GM21825 (cell line): ENCODE data around the gene HEPHL1.
"Not testable (repeated sequence)": the region's sequence is repeated elsewhere in the genome, so short reads cannot be mapped to it uniquely, and the experiment has no call there.

Source experiments
- ATAC-seq: cut with Tn5 transposase; IDR thresholded peaks from one replicate; pipeline ENCODE4 v1.9.1; 2021; ENCODE audit warnings: mild to moderate bottlenecking, moderate library complexity; ENCODE audit not compliant: unreplicated experiment

The HEPHL1 gene, protein sequence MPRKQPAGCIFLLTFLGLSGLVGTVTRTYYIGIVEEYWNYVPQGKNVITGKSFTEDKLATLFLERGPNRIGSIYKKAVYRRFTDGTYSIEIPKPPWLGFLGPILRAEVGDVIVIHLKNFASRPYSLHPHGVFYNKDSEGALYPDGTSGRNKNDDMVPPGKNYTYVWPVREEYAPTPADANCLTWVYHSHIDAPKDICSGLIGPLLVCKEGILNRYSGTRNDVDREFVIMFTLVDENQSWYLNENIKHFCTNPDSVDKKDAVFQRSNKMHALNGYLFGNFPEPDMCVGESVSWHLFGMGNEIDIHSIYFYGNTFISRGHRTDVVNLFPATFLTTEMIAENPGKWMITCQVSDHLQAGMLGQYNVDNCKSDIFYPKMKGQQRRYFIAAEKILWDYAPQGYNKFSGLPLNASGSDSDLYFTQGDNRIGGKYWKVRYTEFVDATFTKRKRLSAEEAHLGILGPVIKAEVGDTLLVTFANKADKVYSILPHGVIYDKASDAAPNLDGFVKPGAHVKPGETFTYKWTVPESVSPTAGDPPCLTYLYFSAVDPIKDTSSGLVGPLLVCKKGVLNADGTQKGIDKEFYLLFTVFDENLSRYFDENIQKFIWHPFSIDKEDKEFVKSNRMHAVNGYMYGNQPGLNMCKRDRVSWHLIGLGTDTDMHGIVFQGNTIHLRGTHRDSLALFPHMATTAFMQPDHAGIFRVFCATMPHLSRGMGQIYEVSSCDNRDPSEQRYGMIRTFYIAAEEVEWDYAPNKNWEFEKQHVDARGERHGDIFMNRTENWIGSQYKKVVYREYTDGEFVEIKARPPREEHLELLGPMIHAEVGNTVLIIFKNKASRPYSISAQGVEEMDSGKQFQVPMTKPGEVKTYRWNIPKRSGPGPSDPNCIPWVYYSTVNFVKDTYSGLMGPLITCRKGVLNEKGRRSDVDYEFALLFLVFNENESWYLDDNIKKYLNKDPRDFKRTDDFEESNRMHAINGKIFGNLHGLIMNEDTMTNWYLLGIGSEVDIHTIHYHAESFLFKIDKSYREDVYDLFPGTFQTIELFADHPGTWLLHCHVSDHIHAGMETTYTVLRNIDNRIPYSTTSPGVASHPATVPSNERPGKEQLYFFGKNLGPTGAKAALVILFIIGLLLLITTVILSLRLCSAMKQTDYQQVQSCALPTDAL

DNA sequence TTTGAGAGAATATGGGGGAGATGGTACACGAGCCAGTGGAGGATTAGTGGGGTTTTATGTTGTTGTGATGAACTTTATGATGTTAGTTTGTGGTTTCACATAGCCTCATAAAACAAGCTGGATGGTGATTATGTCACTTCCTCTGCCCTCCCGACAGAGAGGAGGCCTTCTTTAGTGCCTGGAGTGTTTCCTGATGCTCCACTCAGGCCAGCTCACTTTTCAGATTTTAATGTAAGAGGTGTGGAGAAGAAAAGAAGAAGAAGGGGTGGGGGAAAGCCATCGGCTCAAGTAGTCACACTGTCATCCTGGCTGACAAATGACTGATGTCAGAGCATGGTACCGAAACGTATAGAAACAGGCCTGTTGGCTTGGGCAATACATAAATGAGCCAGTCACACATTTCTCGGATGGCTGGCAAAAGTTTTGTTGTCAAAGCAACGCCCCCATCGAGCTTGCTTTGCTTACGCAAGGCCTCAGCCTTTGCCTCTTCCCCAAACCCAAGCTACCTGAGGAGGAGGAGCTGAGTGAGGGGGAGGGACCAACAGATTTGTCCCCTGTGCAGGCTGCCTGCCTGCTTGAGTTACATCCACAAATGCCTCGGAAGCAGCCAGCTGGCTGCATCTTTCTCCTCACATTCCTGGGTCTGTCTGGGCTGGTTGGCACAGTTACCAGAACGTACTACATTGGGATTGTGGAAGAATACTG, at the start of gene HEPHL1:
TSS of gene HEPHL1 (plus strand) at position 578 of the 705 bp plus-strand sequence. CDS start at position 593, 15 bp downstream.
- no peak for ATAC-seq

DNA sequence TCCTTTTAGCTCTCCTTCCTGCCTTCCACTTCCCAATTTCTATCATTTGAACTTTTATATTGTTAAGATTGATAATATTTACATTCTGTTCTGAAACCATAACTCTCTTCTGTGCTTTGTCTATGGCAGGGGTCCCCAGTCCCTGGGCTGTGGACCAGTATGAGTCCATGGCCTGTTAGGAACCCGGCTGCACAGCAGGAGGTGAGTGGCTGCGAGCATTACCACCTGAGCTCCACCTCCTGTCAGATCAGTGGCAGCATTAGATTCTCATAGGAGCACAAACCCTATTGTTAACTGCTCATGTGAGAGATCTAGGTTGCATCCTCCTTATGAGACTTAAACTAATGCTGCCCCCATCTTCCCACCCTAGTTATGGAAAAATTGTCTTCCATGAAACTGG, 48.4 kb upstream of the HEPHL1 start:
- no peak for ATAC-seq

DNA sequence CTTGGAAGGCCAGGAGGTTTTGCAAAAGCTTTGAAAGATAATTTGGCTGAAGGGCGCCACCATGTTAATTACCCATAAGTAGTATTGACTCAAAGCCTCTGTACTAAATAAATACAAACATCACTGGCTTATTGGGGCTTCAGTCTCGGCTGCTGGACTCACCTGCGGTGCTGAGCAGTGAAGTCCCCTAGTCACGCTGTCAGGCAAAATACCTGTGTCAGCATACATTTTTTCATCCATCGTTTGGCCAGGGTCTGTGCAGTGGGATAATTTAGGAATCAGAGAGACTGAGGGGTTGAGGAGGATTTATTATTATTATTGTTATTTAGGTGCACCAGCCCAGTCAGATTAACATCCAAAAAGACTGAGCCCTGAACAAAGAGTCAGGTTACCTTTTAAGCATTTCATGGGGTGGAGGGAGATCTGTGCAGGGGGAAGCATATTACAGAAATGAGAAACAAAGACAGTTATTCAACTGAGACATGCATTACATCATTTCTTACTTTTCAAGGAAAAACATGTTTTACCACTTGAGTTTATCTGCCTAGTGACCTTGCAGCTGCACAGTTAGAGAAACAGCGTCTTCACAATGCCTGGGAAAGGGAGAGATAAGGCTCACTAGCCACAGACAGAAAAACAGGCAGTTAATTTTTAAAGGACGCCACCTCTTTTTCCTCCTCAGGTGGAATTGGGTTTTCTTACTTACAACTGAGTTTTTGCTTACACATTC, 47.7 kb upstream of the HEPHL1 start:
- ATAC-seq, result not testable (repeated sequence)

DNA sequence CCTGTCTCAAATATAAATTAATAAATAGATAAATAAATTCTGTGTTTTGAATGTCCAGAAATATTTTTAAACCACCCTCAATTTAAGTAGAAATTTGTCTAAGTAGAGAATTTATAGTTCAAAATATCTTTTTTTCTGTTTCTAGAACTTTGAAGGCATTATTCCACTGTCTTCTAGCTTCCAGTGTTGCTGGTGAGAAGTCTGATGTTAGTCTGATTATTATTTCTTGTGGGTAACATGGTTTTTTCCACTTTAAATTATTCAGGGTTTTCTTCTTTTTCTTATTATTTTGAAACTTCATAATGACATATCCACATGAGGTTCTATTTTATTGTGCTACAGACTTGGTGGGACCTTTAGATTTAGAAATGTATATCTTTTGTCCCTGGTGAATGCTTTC, 46.4 kb upstream of the HEPHL1 start:
- no peak for ATAC-seq

DNA sequence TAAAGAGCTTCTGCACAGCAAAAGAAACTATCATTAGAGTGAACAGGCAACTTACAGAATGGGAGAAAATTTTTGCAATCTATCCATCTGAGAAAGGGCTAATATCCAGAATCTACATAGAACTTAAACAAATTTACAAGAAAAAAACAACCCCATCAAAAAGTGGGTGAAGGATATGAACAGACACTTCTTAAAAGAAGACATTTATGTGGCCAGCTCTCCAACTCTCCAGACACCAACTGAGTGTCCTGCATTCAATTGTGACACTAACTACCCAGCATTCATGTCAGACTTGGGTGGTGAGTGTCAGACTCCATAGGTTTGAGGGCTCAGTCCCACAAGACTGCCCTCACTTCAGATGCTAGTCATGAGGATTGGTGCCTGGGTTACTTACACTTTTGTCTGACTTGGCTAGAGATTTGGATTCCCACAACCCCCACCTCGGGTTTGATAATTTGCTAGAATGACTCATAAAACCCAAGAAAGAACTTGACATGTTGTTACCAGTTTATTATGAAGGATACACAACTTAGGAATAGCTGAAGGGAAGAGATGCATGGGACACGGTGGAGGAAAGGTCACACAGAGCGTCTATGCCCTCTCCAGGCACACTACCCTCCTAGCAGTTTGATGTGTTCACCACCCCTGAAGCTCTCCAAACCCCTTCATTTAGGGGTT, 44.4 kb upstream of the HEPHL1 start:
- not testable (repeated sequence) for ATAC-seq

DNA sequence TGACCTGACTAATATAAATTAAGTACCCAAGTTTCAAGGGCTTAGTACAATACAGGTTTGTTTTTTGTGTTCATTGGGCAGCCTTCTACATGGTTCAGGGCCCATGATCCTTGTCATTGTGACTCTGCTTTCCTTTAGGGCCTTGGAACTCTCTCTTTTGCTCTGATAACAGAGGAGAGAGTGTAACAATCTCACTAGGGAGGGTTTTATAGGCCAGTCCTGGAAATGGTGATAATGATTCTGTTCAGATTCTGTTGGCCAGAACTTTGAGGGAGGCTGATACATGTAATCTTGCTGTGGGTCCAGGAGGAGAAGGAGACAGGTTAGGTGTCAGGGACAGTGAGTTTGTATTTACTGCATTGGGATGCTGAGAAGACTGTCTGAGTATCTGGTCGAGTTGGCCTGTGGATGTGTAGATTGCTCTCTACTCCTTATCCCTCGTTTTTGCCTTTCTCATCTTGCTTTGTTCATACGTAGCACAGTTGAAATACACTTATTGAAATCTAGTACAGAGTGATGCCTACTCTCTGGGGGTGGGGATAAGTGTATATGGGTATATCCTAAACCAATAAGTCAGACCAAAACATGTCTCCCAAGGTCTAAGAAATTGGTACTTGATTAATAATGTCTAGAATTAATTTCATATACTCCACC, 37.5 kb upstream of the HEPHL1 start:
- no peak for ATAC-seq

DNA sequence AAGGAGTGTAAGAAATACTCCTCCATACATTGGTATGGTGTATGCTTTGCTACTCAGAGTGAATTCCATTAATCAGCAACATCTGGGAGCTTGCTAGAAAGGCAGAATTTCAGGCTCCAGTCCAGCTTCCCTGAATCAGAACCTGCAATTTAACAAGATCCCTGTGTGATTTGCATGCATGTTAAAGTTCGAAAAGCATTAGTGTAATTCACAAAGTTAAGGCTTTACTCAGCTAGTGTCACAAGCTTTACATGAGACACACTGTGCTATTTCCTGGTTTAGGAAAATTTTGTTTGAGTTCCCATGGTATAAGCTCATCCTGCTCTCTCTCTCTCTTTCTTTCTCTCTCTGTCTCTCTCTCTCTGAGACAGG, 37.0 kb upstream of the HEPHL1 start:
- no peak for ATAC-seq

DNA sequence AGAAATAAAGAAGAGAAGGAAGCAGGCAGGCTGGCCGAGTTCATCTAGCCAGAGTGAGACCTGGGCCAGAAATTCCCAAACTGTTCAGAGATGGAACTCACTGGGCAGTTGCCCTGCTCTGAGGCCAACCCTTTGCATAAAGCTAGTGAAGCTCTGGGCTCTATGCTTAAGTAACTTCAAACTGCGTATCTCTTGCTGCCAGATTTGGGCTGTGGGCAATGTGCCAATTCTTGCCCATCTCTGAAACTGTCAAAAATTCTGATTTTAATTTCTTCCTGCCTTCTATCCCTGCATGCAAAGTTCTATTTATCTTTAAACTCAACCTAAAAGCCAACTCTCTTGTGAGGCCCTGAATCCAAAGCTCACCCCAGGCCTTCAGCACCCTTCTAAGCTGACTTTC, 36.2 kb upstream of the HEPHL1 start:
- ATAC-seq, result no peak

DNA sequence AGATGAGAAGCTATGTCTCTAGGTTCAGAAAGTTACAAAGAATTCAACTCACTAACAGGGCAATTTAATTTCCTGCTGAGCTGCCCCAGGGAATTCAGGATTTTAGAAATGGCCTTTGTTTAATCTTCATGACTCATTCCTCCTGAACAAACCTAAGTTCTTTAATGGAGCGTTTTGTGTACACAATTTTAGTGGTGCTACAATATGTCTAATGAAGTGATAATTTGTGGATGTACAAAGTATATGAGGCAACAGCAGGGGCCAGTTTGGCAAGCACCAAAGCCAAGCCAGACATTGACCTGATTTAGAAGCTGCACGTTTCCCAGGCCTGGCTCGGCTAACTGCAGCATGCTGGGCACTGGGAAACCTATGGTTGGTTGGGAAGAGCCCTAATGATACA, 34.4 kb upstream of the HEPHL1 start:
- ATAC-seq, result no peak

DNA sequence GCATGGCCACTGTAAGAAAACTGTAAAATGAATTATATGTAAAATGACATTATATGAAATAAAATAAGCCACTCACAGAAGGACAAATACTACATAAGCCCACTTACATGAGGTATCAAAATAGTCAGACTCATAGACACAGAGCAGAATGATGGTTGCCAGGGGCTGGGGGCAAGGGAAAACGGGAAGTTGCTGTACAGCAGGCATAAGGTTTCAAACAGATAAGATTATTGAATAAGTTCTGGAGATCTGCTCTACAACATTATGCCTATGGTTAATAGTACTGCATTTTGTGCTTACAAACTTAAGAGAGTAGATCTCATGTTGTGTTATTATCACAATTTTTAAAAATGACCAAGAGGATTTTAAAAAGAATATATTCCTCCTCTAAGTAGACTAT, 32.7 kb upstream of the HEPHL1 start:
- ATAC-seq, result no peak

DNA sequence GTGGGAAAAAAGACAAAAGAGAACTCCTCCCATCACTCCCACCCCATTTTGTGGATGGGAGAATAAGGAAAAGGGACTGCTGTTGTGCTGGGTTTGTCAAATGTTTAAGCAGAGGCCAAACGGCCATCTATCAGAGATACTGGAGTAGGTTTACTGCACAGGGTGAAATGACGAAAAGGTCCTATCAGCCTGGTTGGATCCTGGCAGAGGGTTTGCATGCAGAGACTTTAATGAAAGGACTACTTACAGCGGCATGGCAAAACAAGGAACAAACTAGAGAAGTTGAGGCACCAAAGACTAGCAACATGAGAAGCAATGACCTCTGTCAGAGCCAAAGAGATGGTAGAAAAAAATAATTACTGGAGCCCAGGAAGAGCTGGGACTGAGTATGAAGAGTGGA, 32.2 kb upstream of the HEPHL1 start:
- no peak for ATAC-seq

DNA sequence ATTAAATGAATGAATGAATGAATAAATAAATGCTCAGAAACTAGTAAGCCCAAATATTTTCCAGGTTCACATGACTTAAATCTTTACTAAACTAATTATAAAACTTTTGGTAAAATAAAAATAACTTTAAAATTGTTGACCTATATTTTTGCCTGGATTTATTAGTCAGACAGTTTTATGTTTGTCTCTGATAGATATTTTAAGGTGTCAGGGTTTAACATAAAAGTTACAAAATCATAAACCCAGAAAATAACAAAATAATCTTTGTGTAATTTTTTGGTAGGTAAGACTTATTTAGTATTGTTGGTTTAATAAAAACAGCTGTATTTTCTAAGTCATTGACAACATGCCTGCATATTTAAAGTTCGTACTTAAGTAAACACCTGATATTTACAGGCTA, 27.4 kb upstream of the HEPHL1 start:
- ATAC-seq, result no peak

DNA sequence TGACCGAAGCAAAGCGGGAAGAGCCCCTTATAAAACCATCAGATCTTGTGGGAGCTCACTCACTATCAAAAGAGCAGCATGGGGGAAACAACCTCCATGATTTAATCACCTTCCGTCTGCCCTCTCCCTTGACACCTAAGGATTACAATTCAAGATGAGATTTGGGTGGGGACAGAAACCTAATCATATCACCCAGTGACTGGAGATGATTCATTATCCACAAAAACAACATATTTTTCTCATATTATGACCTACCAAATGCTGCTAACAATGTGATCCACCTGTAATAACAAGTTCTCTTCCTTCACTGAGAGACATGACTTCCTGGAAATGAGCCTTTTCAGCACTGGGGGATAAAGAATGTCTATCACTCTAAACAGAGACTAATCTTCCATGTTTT, 23.4 kb upstream of the HEPHL1 start:
- ATAC-seq, result no peak

DNA sequence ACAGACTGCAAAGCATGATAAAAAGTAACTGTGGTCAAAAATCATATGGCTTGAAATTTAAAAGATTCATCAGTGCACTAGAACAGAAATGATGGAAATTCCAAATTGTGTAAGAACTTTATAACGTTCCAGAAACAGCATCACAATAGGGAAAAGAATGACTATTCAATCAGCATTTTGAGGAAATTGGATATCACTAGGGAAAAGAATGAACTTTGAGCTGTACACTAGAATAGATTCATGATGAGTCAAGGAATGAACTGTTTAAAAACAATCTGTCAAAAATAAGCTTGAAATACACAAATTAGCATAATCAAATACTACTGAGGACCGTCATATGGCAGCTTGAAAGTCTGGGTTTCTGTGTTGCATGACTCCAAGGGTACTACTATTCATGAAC, 20.5 kb upstream of the HEPHL1 start:
- ATAC-seq, result no peak

DNA sequence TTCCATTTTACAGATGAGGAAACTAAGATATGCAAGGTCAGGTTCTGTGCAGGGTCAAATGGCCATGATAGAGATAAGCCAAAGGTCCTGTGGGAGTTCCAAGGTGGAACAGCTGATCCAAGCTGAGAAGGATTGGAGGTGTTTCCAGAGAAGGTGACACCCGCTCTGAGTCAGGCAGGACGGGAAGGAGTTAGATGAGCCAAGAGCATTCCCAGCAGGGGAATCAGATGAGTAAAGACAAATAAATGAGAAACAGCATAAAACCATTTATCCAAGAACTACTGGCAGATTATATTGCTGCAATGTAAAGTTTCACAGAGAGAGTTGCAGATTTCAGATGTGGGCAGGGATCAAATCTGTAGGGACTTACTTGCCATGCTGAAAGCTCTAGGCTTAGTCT, 18.9 kb upstream of the HEPHL1 start:
- no peak for ATAC-seq

DNA sequence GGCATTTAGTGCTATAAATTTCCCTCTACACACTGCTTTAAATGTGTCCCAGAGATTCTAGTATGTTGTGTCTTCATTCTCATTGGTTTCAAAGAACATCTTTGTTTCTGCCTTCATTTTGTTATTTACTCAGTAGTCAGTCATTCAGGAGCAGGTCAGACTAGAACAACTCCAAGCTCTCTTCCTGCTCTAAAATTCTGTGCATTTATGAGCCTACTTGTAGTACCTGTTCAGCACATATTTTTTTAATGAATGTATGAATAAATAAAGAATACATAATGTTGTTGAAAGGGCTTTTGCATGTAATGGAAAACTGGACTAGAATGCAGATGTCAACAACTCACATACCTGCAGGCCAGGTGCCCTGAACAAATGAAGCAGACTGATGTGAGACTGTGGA, 13.7 kb upstream of the HEPHL1 start:
- ATAC-seq, result no peak

DNA sequence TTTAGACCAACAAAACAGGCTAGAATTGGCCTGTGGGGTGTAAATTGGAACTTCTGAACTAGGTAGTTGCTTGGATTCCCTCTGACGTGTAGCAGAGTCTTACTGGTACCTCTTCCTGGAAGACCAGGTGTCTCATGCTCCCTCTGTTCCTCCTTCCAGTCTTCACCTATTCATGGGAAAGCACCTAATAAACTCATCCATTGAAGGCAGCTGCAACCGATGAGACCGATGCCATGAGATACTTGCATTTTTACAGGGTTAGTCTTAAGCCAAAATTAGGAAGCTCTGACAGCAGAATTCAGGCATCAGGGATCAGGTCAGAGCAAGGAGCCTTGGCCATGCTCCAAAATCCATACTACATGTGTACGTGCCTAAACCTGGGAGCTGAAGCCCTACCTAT, 13.2 kb upstream of the HEPHL1 start:
- ATAC-seq, result no peak

DNA sequence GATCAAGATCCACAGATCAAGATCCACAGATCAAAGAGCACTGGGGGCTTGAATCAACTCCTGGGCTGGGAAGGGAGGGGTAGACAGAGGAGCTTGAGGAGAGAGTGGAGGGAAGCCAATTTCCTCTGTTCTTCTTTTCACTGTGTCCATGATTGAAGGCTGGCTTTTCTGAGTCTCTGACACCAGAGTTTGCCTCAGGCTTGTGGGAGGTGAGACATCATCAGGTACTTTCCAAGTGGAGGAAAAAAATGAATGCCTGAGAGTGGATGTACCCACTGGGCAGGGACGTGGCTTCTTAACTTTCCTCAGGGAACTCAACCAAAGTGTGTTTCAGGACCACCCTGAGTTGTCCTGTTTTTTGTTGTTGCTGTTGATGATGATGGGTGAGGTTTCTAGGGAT, 11.0 kb upstream of the HEPHL1 start:
- no peak for ATAC-seq

DNA sequence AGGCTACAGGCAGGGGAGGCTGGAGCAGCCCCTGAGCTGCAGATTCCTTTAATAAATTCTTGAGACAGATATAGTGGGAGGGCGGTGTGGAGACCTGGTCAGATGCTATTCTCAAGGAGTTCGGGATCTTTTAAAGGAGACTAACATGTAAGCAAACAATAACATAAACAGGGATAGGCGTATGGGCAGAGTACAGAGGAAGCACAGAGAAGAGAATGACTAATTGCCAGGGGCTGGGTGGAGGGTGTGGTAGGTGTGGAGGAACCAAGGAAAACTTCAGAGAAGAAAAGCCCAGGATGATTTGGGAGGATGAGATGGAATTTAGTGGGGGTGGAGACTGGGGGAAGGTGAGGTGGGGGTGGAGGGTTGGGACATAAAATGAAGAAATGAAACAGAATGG, 9.7 kb upstream of the HEPHL1 start:
- no peak for ATAC-seq
